Measurements from ENCODE around the gene M6PR.

M6PR gene

GRCh38 chr12:8960176-8960575 is 10.7 kb upstream of the M6PR start:
- no peaks in the 10 kb centered on the region for H3K36me3 ChIP-seq (ENCODE audit: insufficient read depth, low read length)
- H3K4me1 ChIP-seq (ENCODE audit: insufficient read depth, low read length, poor library complexity, severe bottlenecking) = no peaks in the 10 kb centered on the region
- no peak overlapping the region for H3K4me2 ChIP-seq (ENCODE audit: low read depth, low read length, poor library complexity, severe bottlenecking)
- no peak overlapping the region for H3K4me3 ChIP-seq (ENCODE audit: low read length, poor library complexity, severe bottlenecking)
- TF ChIP-seq EZH2phosphoT487 (IDR thresholded peaks at IDR 0.05; ENCODE audit: borderline replicate concordance) (no peak), CTCF (conservative IDR thresholded peaks at IDR 0.05; ENCODE audit: low read length) (no peak)
- H4K20me1 ChIP-seq (ENCODE audit: insufficient read depth, low read length, poor library complexity, severe bottlenecking) = no peaks in the 10 kb centered on the region
- no peaks in the 10 kb centered on the region for H3K27me3 ChIP-seq (ENCODE audit: insufficient read depth, low read length, poor library complexity, severe bottlenecking)
- H3K9ac ChIP-seq (ENCODE audit: low read depth, low read length, poor library complexity, severe bottlenecking) = no peak overlapping the region
- no peaks in the 10 kb centered on the region for H3F3A ChIP-seq (ENCODE audit: low read depth)
- no peaks in the 10 kb centered on the region for H3K9me2 ChIP-seq (replicated peaks; ENCODE audit: low read depth, low read length)
- H3K79me2 ChIP-seq (ENCODE audit: insufficient read depth, low read length) = no peaks in the 10 kb centered on the region
- peaks cover 5% of the 10 kb centered on the region; the same call in 1 of the 2 replicates for H3K9me3 ChIP-seq (ENCODE audit: insufficient read depth, low read depth, low read length)
- H2AFZ ChIP-seq (ENCODE audit: low read length) = no peak overlapping the region

GRCh38 chr12:8958066-8958465 is 8.6 kb upstream of the M6PR start:
- no peak overlapping the region for H3K4me3 ChIP-seq (ENCODE audit: low read length, poor library complexity, severe bottlenecking)
- no peaks in the 10 kb centered on the region for H4K20me1 ChIP-seq (ENCODE audit: insufficient read depth, low read length, poor library complexity, severe bottlenecking)
- no peak overlapping the region for H3K9ac ChIP-seq (ENCODE audit: low read depth, low read length, poor library complexity, severe bottlenecking)
- H3K9me2 ChIP-seq (replicated peaks; ENCODE audit: low read depth, low read length) = no peaks in the 10 kb centered on the region
- peaks cover 8% of the 10 kb centered on the region; the same call in 1 of the 2 replicates for H3K9me3 ChIP-seq (ENCODE audit: insufficient read depth, low read depth, low read length)
- no peak overlapping the region for H2AFZ ChIP-seq (ENCODE audit: low read length)
- no peak for TF ChIP-seq EZH2phosphoT487 (IDR thresholded peaks at IDR 0.05; ENCODE audit: borderline replicate concordance)
- TF ChIP-seq CTCF (conservative IDR thresholded peaks at IDR 0.05; ENCODE audit: low read length) = no peak
- H3K79me2 ChIP-seq (ENCODE audit: insufficient read depth, low read length) = no peaks in the 10 kb centered on the region
- H3K36me3 ChIP-seq (ENCODE audit: insufficient read depth, low read length) = no peaks in the 10 kb centered on the region
- no peak overlapping the region for H3K4me2 ChIP-seq (ENCODE audit: low read depth, low read length, poor library complexity, severe bottlenecking)
- H3F3A ChIP-seq (ENCODE audit: low read depth) = no peaks in the 10 kb centered on the region
- H3K27me3 ChIP-seq (ENCODE audit: insufficient read depth, low read length, poor library complexity, severe bottlenecking) = no peaks in the 10 kb centered on the region
- peaks cover 13% of the 10 kb centered on the region for H3K4me1 ChIP-seq (ENCODE audit: insufficient read depth, low read length, poor library complexity, severe bottlenecking)

GRCh38 chr12:8957561-8957960 is 8.1 kb upstream of the M6PR start:
- Histone ChIP-seq H3K9me3 (ENCODE audit: insufficient read depth, low read depth, low read length) (peaks cover 9% of the 10 kb centered on the region; the same call in 1 of the 2 replicates), H3K4me2 (ENCODE audit: low read depth, low read length, poor library complexity, severe bottlenecking) (no peak overlapping the region), H3F3A (ENCODE audit: low read depth) (no peaks in the 10 kb centered on the region), H2AFZ (ENCODE audit: low read length) (no peak overlapping the region), H3K36me3 (ENCODE audit: insufficient read depth, low read length) (no peaks in the 10 kb centered on the region), H3K4me3 (ENCODE audit: low read length, poor library complexity, severe bottlenecking) (no peak overlapping the region), H3K9ac (ENCODE audit: low read depth, low read length, poor library complexity, severe bottlenecking) (no peak overlapping the region), H3K4me1 (ENCODE audit: insufficient read depth, low read length, poor library complexity, severe bottlenecking) (peaks cover 13% of the 10 kb centered on the region), H3K27me3 (ENCODE audit: insufficient read depth, low read length, poor library complexity, severe bottlenecking) (no peaks in the 10 kb centered on the region), H4K20me1 (ENCODE audit: insufficient read depth, low read length, poor library complexity, severe bottlenecking) (no peaks in the 10 kb centered on the region), H3K9me2 (replicated peaks; ENCODE audit: low read depth, low read length) (no peaks in the 10 kb centered on the region), H3K79me2 (ENCODE audit: insufficient read depth, low read length) (no peaks in the 10 kb centered on the region)
- TF ChIP-seq EZH2phosphoT487 (IDR thresholded peaks at IDR 0.05; ENCODE audit: borderline replicate concordance) = no peak
- TF ChIP-seq CTCF (conservative IDR thresholded peaks at IDR 0.05; ENCODE audit: low read length) = no peak
